AG10803 (cell line): Measurements from ENCODE around the gene YLPM1.

Experiments
- DNase-seq: peaks from one replicate; pipeline ENCODE4 v3.0.0; 2010; ENCODE audit warnings: low read depth
- H3K4me3 ChIP-seq: 2 replicates; pipeline ENCODE4 v1.5.1; 2011; ENCODE audit warnings: mild to moderate bottlenecking, low read length, control low read depth
- TF ChIP-seq, protein P1 (sequence below): conservative IDR thresholded peaks from 2 replicates; pipeline ENCODE4 v1.5.1; 2011; ENCODE audit warnings: mild to moderate bottlenecking, low read length, control low read depth, inconsistent platforms

YLPM1 gene

GRCh38 chr14:74840603-74841030 is 77.5 kb downstream of the YLPM1 start:
- TF ChIP-seq, protein P1, sequence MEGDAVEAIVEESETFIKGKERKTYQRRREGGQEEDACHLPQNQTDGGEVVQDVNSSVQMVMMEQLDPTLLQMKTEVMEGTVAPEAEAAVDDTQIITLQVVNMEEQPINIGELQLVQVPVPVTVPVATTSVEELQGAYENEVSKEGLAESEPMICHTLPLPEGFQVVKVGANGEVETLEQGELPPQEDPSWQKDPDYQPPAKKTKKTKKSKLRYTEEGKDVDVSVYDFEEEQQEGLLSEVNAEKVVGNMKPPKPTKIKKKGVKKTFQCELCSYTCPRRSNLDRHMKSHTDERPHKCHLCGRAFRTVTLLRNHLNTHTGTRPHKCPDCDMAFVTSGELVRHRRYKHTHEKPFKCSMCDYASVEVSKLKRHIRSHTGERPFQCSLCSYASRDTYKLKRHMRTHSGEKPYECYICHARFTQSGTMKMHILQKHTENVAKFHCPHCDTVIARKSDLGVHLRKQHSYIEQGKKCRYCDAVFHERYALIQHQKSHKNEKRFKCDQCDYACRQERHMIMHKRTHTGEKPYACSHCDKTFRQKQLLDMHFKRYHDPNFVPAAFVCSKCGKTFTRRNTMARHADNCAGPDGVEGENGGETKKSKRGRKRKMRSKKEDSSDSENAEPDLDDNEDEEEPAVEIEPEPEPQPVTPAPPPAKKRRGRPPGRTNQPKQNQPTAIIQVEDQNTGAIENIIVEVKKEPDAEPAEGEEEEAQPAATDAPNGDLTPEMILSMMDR: no peak
- DNase-seq: no peak
- no peak overlapping the region for H3K4me3 ChIP-seq

DNA sequence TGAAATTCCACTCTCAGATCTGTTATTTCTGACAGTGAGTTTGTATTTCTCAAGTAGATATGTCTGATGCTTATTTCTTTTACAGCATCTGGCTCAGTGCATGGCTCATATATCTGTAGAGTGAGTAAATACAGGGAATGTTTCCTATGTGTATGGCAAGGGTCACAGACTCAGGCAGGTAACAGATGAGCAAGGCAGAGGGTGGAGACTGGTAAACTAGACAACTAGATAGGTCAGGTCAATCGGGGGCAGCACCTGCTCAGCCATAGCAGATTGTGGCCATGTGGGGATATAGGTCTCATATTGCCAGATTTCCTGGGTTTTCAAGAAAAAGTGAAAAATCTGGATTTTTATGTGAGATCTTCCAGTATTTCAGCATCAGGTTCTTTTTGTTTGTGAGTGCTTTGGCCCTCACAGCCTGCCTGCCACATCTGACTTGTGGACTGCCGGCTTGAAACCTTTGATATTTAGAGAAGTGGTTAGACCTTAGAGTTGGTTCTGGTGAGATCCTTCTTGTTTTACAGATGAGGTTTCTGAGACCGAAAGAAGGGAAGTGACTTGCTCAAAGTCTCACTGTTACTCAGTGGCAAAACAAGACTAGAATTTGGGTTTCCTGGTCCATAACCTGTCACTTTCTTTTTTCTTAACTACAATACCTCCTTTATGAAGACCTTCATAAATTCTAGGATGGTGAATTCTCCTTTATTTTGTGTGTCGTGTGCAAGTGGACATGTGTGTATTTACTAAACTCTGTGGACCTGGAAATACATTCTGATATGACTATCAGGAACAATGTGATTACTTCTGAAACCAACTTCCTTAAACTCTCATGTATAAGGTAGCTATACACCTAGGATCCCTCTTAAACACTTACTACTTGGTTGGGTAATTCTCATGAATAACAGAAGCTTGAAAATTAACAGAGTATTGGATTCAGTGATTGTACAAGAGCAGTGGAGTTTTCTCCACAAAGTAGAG is 78.4 kb downstream of the YLPM1 start:
- no peak overlapping the region for H3K4me3 ChIP-seq
- DNase-seq: no peak
- TF ChIP-seq, protein P1: no peak

DNA sequence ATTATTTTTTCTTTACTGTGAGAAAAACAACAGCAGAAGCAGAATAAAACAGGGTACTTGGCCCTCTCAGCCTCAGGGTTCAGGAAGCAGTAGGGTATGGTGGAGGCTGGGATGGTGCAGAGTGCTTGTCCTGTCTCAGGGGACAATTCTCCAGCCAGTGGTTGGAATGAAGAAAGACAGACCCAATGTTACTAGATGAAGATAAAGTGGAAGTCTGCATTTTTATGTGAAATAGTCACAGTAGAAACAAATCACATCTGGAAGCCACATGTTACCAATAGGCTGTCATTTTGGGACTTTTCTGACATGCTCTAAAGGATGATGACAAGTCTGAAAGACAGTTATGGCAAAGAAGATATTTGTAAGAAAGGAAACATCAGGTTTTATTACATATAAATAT is 80.5 kb downstream of the YLPM1 start:
- H3K4me3 ChIP-seq: no peak overlapping the region
- DNase-seq: peak; percentile 87
- TF ChIP-seq, protein P1: peak; percentile 63

DNA sequence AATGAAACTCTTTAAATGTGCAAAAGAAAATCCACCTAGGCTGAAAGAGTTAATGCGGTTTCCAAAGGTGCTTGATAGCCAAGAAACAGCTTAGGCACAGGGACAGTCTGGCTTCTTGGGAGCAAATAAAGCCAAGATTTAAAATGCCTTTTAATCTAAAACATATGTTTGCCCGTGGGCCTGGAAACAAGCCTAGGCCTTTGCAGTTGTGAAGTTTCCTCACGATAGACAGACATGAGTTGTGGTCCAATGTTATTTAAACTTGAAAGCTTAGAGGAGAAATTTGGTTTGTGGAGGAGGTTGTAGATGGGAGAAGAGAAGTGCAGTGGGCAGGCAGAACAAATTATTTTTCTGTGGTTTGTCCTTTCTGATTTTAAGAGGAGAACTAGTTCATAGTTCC is 83.1 kb downstream of the YLPM1 start:
- peak; percentile 89 for DNase-seq
- TF ChIP-seq, protein P1: no peak
- no peak overlapping the region for H3K4me3 ChIP-seq

GRCh38 chr14:74846968-74847665 is 84.0 kb downstream of the YLPM1 start:
- no peak overlapping the region for H3K4me3 ChIP-seq
- peak; percentile 64 for DNase-seq
- TF ChIP-seq, protein P1: no peak; the same call in 1 of the 2 replicates

DNA sequence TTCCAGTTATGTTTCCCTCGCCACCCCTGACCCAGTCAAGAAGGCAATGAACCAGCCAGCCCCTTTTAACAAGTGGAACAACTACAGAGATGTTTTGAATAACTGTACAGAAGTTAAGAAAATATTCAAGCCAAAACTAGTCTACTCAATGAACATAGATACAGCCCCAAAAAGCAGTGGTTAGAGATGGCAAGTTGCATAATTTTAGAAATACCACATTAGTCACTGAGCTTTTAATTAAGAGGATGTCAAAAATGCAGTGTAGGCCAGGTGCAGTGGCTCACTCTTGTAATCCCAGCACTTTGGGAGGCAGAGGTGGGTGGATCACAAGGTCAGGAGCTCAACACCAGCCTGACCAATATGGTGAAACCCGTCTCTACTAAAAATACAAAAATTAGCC is 85.7 kb downstream of the YLPM1 start:
- DNase-seq: peak; percentile 69
- TF ChIP-seq, protein P1: no peak

More for the DNA sequence above, 85.7 kb downstream of the YLPM1 start:
- no peak overlapping the region for H3K4me3 ChIP-seq
